ENCODE measurements around the gene GPSM3.

The GPSM3 gene

DNA sequence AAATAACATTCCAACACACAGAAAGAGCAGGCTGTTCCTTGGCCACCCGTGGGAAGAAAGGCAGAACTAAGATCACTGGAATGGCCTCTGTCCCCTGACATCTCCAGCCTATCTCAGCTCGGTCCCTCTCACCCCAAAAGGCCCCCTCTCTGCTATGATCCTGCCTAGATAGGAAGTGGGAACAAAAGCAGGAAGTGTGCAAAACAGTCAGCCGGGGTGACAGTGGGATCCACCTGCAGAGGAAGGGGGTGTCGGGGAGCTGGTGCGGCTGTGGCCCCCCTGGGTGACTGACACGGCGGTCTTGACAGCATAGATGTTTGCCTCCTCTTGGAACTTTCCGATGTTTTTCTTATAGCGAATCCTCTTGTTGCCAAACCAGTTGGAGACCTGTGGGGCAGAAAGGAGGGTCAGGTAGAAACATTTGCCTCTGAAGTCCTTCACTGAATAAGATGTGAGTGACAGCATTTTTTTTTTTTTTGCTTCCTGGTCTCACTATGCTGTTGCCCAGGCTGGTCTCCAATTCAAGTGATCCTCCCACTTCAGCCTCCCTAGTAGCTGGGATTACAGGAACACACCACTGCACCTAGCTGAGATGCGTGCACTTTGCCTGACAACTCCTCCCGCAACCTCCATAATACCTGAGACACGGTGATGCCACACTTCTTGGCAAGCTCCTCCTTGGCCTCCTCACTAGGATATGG lies 5.3 kb downstream of the GPSM3 start:
- DNase-seq (ENCODE audit: low spot score), result no peak

DNA sequence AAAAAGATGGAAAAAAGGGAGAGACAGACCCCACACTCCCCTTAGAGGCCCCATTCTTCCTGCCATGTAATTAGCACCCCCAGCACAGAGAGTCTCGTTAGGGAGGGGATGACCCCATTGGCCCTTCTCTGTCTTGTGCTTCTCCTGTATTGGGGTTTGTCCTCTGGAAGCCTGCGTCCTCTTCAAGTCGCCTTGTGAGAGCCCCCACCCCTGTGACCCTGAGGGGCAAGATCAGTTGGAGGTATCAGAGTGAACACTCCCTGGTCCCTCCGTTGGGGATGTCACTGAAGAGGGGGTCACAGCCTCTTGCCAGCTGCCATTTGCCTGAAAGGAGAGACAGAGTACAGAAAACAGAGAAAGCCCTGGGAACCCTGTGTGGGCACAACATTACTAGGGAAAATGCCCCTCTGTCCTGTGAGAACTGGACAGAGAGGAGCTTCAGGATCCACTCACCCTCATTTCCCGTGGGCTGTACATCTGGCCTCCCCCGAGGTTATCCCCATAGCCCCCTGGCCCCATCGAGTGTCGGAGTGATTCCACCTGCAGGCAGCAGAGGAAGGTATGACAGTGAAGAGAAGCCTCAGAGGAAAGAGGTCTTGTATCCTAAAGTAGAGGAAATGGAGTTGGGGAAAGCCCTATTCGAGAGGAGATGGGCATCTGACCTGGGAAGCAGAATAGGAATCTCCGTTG lies 6.1 kb downstream of the GPSM3 start:
- DNase-seq (ENCODE audit: low spot score), result peak; percentile 41

GRCh38 chr6:32185681-32186131 lies 6.7 kb downstream of the GPSM3 start:
- DNase-seq (ENCODE audit: low spot score), result peak; percentile 92

DNA sequence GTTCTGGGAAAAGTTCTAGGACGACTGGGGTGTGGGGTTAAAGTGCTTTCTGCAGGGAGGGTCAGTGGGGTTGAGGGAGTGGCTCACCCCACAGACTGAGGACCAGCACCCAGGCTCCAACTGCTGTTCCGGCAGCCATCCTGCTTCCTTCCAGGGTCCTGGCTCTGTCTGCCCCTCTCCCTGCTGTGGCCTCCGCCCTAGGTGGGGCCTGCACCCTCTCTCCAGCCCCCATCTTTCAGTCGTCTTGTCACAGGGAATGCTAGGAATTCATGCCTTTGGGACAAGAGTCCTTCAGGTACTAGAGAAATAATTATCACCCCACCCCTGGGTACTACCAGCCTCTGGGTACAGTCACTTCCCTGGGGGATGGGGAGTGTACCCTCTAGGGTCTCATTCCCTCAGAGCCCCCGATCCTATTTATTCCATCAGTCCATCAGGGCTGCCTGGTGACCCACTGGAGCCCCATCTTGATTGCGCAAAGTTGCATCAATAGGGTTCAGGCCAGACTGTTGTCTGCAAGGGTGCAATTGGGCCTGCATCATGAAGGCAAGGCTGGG lies 8.3 kb downstream of the GPSM3 start, which contains the start of gene AGER:
Gene AGER, minus strand, starts transcription at position 170 of the 557 bp plus-strand sequence. Its CDS starts 31 bp downstream, at position 139.
- peak; percentile 53 for DNase-seq (ENCODE audit: low spot score)

DNA sequence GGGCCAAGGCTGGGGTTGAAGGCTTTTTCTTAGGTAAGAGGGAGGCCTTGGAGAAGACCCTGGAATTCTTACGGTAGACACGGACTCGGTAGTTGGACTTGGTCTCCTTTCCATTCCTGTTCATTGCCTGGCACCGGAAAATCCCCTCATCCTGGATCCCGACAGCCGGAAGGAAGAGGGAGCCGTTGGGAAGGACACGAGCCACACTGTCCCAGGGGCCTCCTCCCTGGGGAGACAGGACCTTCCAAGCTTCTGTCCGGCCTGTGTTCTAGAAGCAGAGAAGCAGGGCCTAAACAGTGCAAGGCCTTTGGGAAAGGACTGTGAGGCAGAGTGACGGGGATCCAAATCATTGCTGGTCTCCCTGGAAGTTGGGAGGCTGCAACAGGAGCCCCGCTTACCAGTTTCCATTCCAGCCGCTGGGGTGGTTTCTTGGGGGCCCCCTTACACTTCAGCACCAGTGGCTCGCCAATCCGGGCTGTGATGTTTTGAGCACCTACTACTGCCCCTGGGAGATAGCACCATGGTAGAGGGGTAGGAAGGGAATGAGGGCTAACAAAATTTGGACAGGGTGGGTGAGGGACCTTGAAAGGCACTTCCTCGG lies 8.9 kb downstream of the GPSM3 start:
- DNase-seq (ENCODE audit: low spot score), result no peak

DNA sequence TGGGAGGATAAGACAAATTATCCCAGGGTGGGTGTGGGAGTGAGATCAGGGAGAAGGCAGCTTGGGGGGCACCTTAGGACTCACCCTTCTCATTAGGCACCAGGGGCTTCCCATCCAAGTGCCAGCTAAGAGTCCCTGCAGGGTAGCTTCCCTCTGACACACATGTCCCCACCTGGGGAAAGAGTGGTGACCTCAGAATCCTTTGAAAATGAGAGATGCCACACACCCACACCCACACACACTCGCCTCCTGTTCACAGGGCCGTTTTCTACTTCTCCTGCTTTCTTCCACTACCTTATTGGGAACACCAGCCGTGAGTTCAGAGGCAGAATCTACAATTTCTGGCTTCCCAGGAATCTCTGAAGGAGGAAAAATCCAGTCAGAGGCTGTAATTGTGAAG lies 9.4 kb downstream of the GPSM3 start:
- DNase-seq (ENCODE audit: low spot score), result no peak

DNA sequence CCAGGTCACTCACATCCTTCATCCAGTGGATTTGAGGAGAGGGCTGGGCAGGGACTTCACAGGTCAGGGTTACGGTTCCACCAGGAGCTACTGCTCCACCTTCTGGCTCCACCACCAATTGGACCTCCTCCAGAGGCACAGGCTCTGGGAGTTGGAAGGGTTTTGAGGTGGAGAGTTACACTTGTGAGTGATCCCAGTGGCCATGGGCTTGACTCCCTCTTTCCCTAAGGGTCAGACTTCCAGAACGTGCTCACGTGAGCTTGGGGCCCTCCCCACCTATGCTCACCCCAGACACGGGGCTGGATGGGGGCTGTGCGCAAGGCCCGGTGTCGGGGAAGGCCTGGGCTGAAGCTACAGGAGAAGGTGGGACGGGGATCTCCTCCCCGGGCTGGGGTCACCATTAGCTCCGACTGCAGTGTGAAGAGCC lies 9.9 kb downstream of the GPSM3 start:
- DNase-seq (ENCODE audit: low spot score), result peak; percentile 52

DNA sequence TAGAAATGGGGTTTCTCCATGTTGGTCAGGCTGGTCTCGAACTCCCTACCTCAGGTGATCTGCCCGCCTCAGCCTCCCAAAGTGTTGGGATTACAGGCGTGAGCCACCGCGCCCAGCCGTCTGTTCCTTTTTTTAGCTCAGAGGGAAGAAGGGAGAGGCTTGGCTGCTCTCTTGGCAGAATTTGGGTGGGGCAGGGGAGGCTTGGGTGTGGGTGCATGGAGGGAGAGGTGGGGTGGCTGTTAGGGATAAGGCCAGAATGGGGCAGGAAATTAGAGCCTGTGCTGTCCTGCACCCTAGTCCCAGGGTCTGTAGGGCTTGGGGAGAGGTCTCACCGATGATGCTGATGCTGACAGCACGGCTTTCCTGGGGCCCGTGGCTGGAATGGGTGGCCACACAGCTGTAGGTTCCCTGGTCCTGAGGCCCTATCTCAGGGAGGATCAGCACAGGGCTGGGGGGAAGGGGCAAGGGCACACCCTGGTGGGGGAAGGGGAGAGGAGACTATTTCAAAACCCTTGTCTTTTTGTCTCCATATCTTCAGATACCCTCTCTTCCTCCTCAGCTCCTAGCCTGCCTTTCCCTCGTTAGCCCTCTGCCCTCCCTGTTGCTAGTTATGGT lies 10.4 kb downstream of the GPSM3 start:
- peak; percentile 75 for DNase-seq (ENCODE audit: low spot score)

DNA sequence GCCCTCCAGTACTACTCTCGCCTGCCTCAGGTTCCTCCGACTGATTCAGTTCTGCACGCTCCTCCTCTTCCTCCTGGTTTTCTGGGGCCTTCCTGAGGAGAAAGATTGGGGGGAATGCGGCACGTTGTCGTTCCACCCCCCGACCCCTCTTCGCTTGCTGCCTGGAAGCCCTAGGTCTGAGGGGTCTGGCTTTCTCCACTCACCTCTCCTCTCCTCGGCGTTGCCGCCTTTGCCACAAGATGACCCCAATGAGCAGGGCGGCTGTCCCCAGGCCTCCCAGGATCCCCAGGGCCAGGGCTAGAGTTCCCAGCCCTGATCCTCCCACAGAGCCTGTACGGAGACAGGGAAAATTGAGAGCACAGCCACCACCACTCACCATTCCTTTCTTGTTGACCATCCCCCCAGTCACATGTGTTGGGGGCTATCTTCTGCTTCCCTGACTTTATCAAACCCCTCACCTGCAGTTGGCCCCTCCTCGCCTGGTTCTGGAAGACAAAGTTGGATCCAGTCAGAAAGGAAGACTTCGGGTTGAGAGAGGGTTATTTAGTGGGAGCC lies 11.2 kb downstream of the GPSM3 start:
- no peak for DNase-seq (ENCODE audit: low spot score)

GRCh38 chr6:32179766-32180405 lies 12.6 kb downstream of the GPSM3 start:
- DNase-seq (ENCODE audit: low spot score), result no peak

- peak; percentile 50 for DNase-seq (ENCODE audit: low spot score)
Observed at GRCh38 chr6:32178547-32179440, 13.6 kb downstream of the GPSM3 start.

GRCh38 chr6:32177788-32178546 lies 14.5 kb downstream of the GPSM3 start, which contains the start of gene RNF5:
Gene RNF5, plus strand, starts transcription at chr6:32178405. Its CDS starts 107 bp downstream, at chr6:32178512.
- peak; percentile 99 for DNase-seq (ENCODE audit: low spot score)

DNA sequence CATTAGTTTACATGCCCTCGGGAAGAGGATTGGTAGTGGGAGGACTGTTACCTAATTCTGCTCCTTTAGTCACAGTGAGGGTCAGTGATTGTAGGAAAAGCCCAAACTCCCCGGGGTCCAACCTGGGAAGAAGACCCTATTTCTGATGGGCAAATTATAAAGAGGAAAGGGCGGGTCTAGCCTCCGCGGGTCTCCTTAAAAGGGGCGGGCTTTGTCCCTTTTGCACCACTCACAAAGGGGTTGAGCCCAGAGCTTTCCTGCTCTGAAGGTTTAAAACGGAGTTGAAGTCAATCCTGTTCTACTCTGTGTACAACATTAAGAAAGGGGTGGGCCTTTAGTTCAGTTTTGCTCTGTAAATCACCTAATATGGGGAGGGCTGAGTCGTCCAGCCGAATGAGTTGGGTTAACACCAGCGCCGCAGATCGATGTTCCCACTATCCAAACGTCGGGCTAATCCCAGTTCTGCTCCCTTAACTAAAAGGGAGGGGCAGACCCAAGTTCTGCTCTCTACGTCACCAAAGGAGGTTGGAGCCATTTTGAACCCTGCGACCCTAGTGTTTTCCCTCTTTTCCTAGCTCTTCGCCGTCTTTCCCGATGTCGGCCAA lies 15.2 kb downstream of the GPSM3 start:
- no peak for DNase-seq (ENCODE audit: low spot score)

- peak; percentile 63 for DNase-seq (ENCODE audit: low spot score)
Observed at GRCh38 chr6:32176476-32177182, 15.8 kb downstream of the GPSM3 start.

DNA sequence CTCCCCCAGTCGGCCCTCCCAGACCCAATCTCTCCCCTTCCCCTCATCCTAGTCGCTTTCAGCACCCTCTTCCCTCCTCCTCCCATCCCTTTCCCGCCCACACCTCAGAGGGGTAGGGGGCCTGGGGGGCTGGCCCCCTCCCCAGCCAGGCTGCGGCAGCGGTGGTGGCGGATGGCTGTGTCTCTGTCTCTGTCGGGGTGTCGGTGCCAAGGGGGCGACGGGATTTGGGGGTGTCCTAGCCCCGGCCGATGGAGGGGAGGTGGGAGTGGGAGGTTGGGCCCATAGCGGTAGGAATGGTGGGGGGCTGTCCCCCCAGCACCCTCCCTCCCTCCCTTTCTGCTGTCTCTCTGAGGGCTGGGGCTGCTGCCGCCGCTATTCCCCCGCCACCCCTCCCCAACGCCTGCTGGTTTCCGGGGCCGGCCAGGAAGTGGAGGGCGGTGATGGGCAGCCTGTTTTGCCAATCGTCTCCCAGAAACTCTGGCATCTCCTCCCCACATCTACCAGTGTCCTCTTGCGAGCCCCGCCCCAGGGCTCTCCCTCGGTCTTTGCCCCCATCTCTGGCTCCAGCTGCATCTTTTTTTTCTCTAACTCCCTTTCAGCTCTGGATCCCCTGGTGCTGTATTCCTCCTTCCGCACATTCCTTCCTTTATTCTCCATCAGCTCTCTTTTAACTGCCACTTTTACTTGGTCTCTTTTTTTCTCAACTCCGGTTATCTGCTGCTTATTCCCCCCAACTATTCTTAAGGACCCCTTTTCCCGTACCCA lies 16.6 kb downstream of the GPSM3 start, which contains the start of gene AGPAT1:
Gene AGPAT1, minus strand, starts transcription at position 374 of the 765 bp plus-strand sequence. CDS start 4,588 bp downstream, outside the sequence.
- DNase-seq (ENCODE audit: low spot score), result peak; percentile 95

- DNase-seq (ENCODE audit: low spot score), result peak; percentile 33
Observed at GRCh38 chr6:32175322-32175710, 17.1 kb downstream of the GPSM3 start.

GRCh38 chr6:32174416-32174815 lies 18.0 kb downstream of the GPSM3 start:
- DNase-seq (ENCODE audit: low spot score), result no peak
